ENCODE measurements around the gene ELL2. TPM values are rescaled to one million over a fixed set of nuclear protein-coding genes. Genes with fewer than 3 reads are reported as not detected.
"Not testable (repeated sequence)": the region's sequence is repeated elsewhere in the genome, so short reads cannot be mapped to it uniquely, and the experiment has no call there.

The ELL2 gene
- total RNA-seq, 2 donors from 2014 or later, result 80.0 to 104 TPM

- no peak for TF ChIP-seq POLR2A (IDR thresholded peaks at IDR 0.05)
- no peak for TF ChIP-seq POLR2AphosphoS5 (IDR thresholded peaks at IDR 0.05)
- TF ChIP-seq, protein P1, sequence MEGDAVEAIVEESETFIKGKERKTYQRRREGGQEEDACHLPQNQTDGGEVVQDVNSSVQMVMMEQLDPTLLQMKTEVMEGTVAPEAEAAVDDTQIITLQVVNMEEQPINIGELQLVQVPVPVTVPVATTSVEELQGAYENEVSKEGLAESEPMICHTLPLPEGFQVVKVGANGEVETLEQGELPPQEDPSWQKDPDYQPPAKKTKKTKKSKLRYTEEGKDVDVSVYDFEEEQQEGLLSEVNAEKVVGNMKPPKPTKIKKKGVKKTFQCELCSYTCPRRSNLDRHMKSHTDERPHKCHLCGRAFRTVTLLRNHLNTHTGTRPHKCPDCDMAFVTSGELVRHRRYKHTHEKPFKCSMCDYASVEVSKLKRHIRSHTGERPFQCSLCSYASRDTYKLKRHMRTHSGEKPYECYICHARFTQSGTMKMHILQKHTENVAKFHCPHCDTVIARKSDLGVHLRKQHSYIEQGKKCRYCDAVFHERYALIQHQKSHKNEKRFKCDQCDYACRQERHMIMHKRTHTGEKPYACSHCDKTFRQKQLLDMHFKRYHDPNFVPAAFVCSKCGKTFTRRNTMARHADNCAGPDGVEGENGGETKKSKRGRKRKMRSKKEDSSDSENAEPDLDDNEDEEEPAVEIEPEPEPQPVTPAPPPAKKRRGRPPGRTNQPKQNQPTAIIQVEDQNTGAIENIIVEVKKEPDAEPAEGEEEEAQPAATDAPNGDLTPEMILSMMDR (IDR thresholded peaks at IDR 0.05), result no peak
- no peaks in the 10 kb centered on the region for H3K9me3 ChIP-seq
- H3K36me3 ChIP-seq, result no peaks in the 10 kb centered on the region
- intact Hi-C loops (cut with DNase I), result no loop called here
- no peaks in the 10 kb centered on the region for H3K27me3 ChIP-seq (replicated peaks; ENCODE audit: insufficient read depth)
- H3K27ac ChIP-seq, result no peak overlapping the region
- no peak for DNase-seq (ENCODE audit: low spot score)
- 59% methylated on average over 6 of the region's 6 CpGs for WGBS
- H3K4me1 ChIP-seq (replicated peaks), result no peaks in the 10 kb centered on the region
- no peak overlapping the region for H3K4me3 ChIP-seq
These were observed 89.0 kb downstream of the ELL2 start for GRCh38 chr5:95872346-95873268.

DNA sequence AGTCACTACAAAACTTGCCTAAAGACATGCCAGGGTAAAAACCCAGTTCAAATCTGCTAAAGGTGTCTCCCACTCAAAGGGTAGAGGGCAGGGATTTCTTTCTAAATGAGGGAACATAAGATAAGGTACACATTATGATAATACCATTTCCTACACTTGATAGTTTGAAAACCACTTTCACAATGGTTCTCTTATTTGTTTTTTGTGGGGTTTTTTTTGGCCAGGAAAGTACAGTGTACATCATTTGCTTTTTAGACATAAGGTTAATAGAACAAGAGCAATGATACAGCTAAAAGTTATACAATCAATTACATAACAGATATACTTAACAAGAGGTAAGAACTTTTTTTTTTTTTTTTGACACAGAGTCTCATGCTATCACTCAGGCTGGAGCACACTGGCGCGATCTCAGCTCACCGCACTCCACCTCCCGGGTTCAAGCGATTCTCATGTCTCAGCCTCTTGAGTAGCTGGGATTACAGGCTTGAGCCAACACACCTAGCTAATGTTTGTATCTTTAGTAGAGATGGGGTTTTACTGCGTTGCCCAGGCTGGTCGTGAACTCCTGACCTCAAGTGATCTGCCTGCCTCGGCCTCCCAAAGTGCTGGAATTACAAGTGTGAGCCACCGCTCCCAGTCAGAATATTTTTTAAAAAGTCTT, 90.4 kb downstream of the ELL2 start:
- DNase-seq (ENCODE audit: low spot score), result no peak
- no peak overlapping the region for H3K4me3 ChIP-seq
- intact Hi-C loops (cut with DNase I), result no loop called here
- WGBS, result 95% methylated on average over 9 of the region's 9 CpGs
- H3K27ac ChIP-seq, result no peak overlapping the region
- no peaks in the 10 kb centered on the region for H3K9me3 ChIP-seq
- no peaks in the 10 kb centered on the region for H3K27me3 ChIP-seq (replicated peaks; ENCODE audit: insufficient read depth)
- no peaks in the 10 kb centered on the region for H3K4me1 ChIP-seq (replicated peaks)
- TF ChIP-seq, protein P1 (IDR thresholded peaks at IDR 0.05), result no peak
- TF ChIP-seq POLR2AphosphoS5 (IDR thresholded peaks at IDR 0.05) (no peak), POLR2A (IDR thresholded peaks at IDR 0.05) (no peak)
- H3K36me3 ChIP-seq, result no peaks in the 10 kb centered on the region

- no peak for DNase-seq (ENCODE audit: low spot score)
- intact Hi-C loops (cut with DNase I), result no loop called here
- Histone ChIP-seq H3K36me3 (no peaks in the 10 kb centered on the region), H3K4me3 (no peak overlapping the region), H3K27ac (no peak overlapping the region), H3K27me3 (replicated peaks; ENCODE audit: insufficient read depth) (no peaks in the 10 kb centered on the region), H3K4me1 (replicated peaks) (no peaks in the 10 kb centered on the region), H3K9me3 (no peaks in the 10 kb centered on the region)
- WGBS, result 81% methylated on average over 1 of the region's 1 CpG
- no peak for TF ChIP-seq POLR2AphosphoS5 (IDR thresholded peaks at IDR 0.05)
- no peak for TF ChIP-seq POLR2A (IDR thresholded peaks at IDR 0.05)
- TF ChIP-seq, protein P1 (IDR thresholded peaks at IDR 0.05), result no peak
These were observed 91.5 kb downstream of the ELL2 start for GRCh38 chr5:95870105-95870672.

GRCh38 chr5:95869173-95869855, 92.3 kb downstream of the ELL2 start:
- H3K4me1 ChIP-seq (replicated peaks); H3K27me3 ChIP-seq (replicated peaks; ENCODE audit: insufficient read depth); intact Hi-C loops (cut with DNase I); H3K9me3 ChIP-seq; H3K4me3 ChIP-seq; DNase-seq (ENCODE audit: low spot score); H3K27ac ChIP-seq; H3K36me3 ChIP-seq: not testable (repeated sequence)
- 72% methylated on average over 3 of the region's 3 CpGs for WGBS

DNA sequence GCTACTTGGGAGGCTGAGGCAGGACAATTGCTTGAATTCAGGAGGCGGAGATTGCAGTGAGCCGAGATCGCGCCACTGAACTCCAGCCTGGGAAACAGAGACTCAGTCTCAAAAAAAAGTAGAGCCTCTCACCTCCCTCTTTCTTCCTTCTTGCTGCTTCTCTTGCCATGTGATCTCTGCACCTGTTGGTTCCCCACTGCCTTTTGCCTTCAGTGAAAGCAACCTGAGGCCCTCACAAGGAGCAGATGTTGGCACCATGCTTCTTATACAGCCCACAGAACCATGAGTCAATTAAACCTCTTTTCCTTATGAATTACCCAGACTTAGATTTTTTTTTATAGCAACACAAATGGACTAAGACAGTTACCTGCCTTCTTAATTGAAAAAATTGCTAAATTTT, 93.5 kb downstream of the ELL2 start:
- TF ChIP-seq, protein P1 (IDR thresholded peaks at IDR 0.05), result no peak
- no peak for TF ChIP-seq POLR2AphosphoS5 (IDR thresholded peaks at IDR 0.05)
- TF ChIP-seq POLR2A (IDR thresholded peaks at IDR 0.05), result no peak
- H3K27ac ChIP-seq, result no peak overlapping the region
- H3K36me3 ChIP-seq, result no peaks in the 10 kb centered on the region
- no peak overlapping the region for H3K4me3 ChIP-seq
- intact Hi-C loops (cut with DNase I), result no loop called here
- no peaks in the 10 kb centered on the region for H3K9me3 ChIP-seq
- no peaks in the 10 kb centered on the region for H3K4me1 ChIP-seq (replicated peaks)
- H3K27me3 ChIP-seq (replicated peaks; ENCODE audit: insufficient read depth), result no peaks in the 10 kb centered on the region
- DNase-seq (ENCODE audit: low spot score), result no peak
- WGBS, result 87% methylated on average over 4 of the region's 4 CpGs

All from prostate gland (tissue), 2 donors.